GM12872 (cell line): ENCODE measurements around the gene CNST.

Experiments used
- TF ChIP-seq, protein P1 (sequence below): IDR thresholded peaks from 3 replicates; pipeline ENCODE4 v1.5.1; 2011; ENCODE audit warnings: low read depth, mild to moderate bottlenecking, low read length, moderate library complexity; ENCODE audit not compliant: insufficient read depth

The CNST gene

DNA sequence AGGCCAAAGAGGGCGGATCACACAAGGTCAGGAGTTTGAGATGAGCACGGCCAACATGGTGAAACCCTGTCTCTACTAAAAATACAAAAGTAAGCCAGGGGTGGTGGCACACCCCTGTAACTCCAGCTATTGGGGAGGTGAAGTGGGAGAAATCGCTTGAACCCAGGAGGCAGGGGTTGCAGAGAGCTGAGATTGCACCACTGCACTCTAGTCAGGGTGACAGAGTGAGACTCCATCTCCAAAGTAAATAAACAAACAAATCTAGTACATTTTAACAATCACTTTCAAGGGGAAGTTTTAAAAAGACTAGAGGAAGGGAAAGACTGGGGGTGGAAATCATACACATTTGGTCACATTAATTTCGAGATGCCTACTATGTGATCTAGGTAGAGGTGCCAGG lies 6.9 kb upstream of the CNST start:
- TF ChIP-seq, protein P1, sequence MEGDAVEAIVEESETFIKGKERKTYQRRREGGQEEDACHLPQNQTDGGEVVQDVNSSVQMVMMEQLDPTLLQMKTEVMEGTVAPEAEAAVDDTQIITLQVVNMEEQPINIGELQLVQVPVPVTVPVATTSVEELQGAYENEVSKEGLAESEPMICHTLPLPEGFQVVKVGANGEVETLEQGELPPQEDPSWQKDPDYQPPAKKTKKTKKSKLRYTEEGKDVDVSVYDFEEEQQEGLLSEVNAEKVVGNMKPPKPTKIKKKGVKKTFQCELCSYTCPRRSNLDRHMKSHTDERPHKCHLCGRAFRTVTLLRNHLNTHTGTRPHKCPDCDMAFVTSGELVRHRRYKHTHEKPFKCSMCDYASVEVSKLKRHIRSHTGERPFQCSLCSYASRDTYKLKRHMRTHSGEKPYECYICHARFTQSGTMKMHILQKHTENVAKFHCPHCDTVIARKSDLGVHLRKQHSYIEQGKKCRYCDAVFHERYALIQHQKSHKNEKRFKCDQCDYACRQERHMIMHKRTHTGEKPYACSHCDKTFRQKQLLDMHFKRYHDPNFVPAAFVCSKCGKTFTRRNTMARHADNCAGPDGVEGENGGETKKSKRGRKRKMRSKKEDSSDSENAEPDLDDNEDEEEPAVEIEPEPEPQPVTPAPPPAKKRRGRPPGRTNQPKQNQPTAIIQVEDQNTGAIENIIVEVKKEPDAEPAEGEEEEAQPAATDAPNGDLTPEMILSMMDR = no peak

DNA sequence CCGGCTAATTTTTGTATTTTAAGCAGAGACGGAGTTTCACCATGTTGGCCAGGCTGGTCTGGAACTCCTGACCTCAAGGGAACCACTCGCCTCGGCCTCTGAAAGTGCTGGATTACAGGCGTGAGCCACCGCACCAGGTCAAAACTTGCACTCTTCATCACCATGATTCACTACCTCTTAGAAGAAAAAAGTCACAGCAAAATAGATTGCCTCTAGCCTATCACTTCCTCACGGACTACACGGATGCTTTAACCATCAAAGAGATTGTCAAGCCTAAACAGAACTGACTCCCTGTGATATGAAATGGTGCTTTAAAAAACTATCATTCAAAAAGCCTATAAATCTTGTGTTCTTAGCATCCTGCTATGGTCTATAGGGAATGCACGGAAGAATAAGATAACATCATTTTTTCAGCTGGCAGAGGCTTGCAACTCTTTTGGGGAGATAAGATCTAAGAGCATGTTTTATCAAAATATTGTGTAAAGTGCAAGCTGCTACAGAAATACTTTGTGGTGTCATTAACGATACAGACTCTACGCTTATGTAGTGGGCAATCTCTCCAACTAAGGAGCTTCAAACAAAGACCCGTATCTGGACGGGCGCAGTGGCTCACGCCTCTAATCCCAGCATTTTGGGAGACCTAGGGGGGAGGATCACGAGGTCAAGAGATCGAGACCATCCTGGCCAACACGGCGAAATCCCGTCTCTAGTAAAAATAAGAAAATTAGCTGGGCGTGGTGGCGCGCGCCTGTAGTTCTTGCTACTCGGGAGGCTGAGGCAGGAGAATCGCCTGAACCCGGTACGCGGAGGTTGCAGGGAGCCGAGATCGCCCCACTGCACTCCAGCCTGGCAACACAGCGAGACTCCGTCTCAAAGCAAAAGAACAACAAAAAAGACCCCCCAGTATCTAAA lies 1.2 kb upstream of the CNST start:
- TF ChIP-seq, protein P1 = no peak

DNA sequence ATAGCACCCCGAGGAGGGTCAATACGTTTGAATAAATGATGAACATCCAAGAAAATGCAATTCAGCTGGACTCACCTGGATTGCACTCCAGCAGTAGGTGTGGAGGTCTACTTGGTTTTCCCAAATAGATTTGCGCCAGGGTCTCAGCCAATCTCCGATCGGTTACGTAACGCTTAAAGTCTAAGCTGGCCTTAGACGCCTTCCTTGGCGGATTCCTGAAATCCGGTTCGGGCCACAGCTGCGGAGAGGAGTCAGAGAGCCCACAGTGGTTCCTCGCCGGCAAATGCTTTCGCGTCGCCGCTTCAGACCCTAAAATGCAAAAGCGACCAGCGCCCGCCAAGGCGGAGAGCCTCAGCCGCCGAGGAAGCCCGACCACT lies 517 bp upstream of the CNST start:
- TF ChIP-seq, protein P1 = no peak

DNA sequence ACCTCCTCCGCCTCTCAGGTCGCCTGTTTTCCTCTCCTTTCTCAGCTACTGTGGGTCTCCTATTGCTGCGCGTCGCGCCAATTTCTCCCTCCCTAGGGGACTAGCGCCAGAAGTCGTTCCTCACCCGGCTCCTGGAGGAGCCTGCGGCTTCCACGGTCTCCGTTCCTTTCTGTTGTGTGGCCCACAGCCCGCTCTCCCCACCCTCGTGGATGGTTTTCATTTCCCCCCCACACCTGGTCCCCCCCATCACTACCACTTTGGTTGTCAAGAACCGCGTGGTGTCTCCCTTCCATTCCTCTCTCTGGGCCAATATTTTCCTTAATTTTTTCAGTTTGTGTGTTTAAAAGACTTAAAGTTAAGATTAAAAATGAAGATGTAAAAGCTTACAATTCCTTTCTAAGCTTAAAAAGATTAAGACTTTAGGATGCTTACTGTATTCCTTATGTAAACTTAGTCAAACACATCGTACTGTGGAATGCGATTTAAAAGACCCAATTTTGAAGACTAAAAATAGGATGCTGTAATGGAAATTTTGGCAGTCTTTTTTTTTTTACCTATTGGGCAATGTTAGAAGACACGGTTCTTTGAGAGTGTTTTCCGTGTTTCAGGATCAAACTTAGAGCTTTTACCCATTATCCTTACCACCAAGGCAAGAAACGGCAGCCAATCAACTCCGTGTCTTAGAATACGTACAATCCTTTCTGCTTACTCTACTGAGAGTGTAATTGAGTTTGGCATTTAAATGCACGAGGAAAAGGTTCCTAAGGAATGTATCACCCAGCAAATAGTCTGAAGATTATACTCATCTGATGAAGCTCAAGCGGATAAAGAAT lies 773 bp downstream of the CNST start:
- TF ChIP-seq, protein P1 = no peak

DNA sequence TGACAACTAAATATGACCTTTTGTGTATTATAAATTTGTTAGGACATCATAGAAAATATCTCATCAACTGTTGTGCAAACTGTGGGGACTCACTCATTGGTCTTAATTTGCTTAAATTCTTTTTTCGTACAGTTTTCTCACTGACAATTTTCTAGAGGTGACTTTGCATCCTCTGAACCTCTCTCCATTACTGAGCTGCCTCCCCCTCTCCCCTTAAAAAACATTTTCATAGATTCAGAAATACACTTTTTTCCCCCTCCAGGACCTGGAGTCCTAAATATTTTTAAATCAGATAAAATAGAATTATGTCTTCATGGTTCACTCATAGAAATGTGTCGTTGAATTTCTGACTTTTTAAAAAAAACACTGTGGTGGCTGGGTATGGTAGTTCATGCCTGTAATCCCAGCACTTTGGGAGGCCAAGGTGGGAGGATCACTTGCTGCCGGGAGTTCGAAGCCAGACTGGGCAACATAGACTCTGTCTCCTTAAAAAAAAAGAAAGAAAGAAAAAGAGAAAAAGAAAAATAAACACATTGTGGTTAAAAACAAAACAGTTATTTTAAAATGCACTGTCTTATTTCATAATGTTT lies 1.5 kb downstream of the CNST start:
- TF ChIP-seq, protein P1 = no peak

DNA sequence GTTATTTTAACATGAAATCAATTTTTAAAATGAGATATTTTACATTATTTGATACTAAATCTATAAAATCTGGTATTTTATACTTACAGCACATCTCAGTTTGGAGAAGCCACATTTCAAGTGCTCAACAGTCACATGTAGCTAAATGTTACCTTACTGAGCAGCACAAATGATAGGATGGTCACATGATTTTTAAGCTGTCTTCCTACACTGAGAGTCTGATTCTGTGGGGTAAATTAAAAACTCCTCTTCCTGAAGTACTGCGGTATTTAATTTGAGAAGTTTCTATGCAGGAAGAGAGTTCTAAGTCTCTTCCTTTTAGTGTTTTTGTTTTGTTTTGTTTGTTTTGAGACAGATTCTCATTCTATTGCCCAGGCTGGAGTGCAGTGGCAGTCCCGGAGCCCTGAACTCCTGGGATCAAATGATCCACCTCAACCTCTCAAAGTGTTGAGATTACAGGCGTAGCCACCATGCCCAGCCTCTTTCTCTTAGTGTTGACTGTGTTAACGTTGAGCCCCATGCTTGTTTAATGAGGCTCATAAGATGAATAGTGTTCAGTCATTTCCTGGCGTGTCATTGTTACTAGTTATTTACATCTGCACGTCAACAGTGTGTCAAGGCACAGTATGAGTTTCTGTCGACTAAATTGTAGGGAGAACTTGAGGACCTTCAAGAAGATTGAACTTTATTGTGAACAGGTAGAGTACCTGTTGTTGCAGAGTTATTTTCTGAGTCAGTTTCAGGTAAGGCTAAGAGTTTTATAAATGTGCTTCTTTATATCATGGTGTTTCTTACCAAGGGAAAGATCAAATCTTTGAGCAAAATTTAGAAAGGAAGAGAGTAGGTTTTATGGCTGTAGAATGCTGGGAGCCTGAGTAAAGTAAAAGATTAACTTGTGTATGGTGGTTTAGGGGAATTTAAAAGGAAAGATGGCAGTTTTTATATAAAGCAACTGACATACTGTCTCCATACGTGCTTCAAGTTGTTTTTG lies 3.3 kb downstream of the CNST start:
- TF ChIP-seq, protein P1 = no peak
